HEK293T (cell line): ENCODE measurements around the gene MEGF8.

ENCODE experiments used
- CTCF ChIA-PET: fragments of 350-600 bp; formaldehyde crosslinking; extraction: SDS; loops from one replicate; lab custom pipeline; 2021; ENCODE audit warnings: antibody characterized with exemption, inconsistent platforms; lab: Yijun Ruan, JAX
- POLR2A ChIA-PET: fragments of 350-600 bp; formaldehyde crosslinking; extraction: SDS; loops from one replicate; lab custom pipeline; 2020; ENCODE audit warnings: antibody characterized with exemption, inconsistent platforms; lab: Yijun Ruan, JAX
- DNase-seq: peaks from one replicate; pipeline ENCODE4 v3.0.0; 2012; ENCODE audit warnings: mixed read lengths; ENCODE audit errors: extremely low spot score
- ARNT ChIP-seq: fragments of 450-650 bp; IDR thresholded peaks from 2 replicates; pipeline ENCODE4 v1.6.1; 2017; ENCODE audit warnings: mild to moderate bottlenecking
- BHLHE40 ChIP-seq: fragments of 450-650 bp; IDR thresholded peaks from 2 replicates; pipeline ENCODE4 v1.6.1; 2016; ENCODE audit warnings: mild to moderate bottlenecking, moderate library complexity, borderline replicate concordance
- CTBP1 ChIP-seq: fragments of 450-650 bp; IDR thresholded peaks from 2 replicates; pipeline ENCODE4 v1.6.1; 2016; ENCODE audit warnings: borderline replicate concordance
- ELF4 ChIP-seq: fragments of 450-650 bp; IDR thresholded peaks from 2 replicates; pipeline ENCODE4 v1.6.1; 2017; ENCODE audit warnings: antibody characterized with exemption
- FOXA1 ChIP-seq: fragments of 450-650 bp; IDR thresholded peaks from 2 replicates; pipeline ENCODE4 v1.6.1; 2016; ENCODE audit warnings: mild to moderate bottlenecking
- FOXK2 ChIP-seq: fragments of 450-650 bp; IDR thresholded peaks from 2 replicates; pipeline ENCODE4 v1.6.1; 2016; ENCODE audit warnings: mild to moderate bottlenecking
- FOXM1 ChIP-seq: fragments of 450-650 bp; IDR thresholded peaks from 2 replicates; pipeline ENCODE4 v1.6.1; 2017; ENCODE audit warnings: mild to moderate bottlenecking, borderline replicate concordance
- HDGF ChIP-seq: fragments of 450-650 bp; IDR thresholded peaks from 2 replicates; pipeline ENCODE4 v1.6.1; 2017; ENCODE audit warnings: antibody characterized with exemption, borderline replicate concordance
- L3MBTL2 ChIP-seq: fragments of 450-650 bp; conservative IDR thresholded peaks from 2 replicates; pipeline ENCODE4 v1.6.1; 2016; ENCODE audit warnings: mild to moderate bottlenecking
- LEF1 ChIP-seq: fragments of 450-650 bp; IDR thresholded peaks from 2 replicates; pipeline ENCODE4 v1.6.1; 2017; ENCODE audit warnings: mild to moderate bottlenecking, borderline replicate concordance
- NFRKB ChIP-seq: fragments of 450-650 bp; IDR thresholded peaks from 2 replicates; pipeline ENCODE4 v1.6.1; 2016; ENCODE audit warnings: mild to moderate bottlenecking, moderate library complexity
- PKNOX1 ChIP-seq: fragments of 450-650 bp; IDR thresholded peaks from 2 replicates; pipeline ENCODE4 v1.6.1; 2016
- SP1 ChIP-seq: fragments of 450-650 bp; IDR thresholded peaks from 2 replicates; pipeline ENCODE4 v1.6.1; 2017
- SUZ12 ChIP-seq: fragments of 450-650 bp; IDR thresholded peaks from 2 replicates; pipeline ENCODE4 v1.6.1; 2016; ENCODE audit warnings: mild to moderate bottlenecking
- TARDBP ChIP-seq: fragments of 450-650 bp; IDR thresholded peaks from 2 replicates; pipeline ENCODE4 v1.6.1; 2016
- ZNF384 ChIP-seq: fragments of 450-650 bp; IDR thresholded peaks from 2 replicates; pipeline ENCODE4 v1.6.1; 2016

The MEGF8 gene

DNA sequence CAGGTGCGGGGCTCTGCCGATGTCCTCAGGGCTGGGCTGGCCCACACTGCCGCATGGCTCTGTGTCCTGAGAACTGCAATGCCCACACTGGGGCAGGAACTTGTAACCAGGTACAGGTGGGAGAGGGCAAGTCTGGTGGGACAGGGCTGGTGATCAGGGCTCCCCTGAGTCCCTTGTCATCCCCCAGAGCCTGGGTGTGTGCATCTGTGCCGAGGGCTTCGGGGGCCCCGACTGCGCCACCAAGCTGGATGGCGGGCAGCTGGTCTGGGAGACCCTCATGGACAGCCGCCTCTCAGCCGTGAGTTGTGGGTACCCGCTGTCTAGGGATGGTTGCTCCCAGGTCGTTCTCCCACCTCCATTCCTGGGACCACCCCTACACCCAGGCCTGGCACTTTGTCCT lies 30.5 kb downstream of the MEGF8 start:
- CTCF ChIA-PET = no interaction called here
- POLR2A ChIA-PET = interaction anchor here (1.9 kb wide), 1 partner anchor 40 kb away, joined by 8 read pairs; no protein-coding TSS in a partner anchor
- no peak for DNase-seq
- TF ChIP-seq SUZ12 (no peak), CTBP1 (no peak), ZNF384 (no peak), LEF1 (no peak), ARNT (no peak), NFRKB (no peak), PKNOX1 (no peak), FOXM1 (no peak), L3MBTL2 (no peak), FOXA1 (no peak), HDGF (no peak), BHLHE40 (no peak), ELF4 (no peak), FOXK2 (no peak), SP1 (no peak), TARDBP (no peak)

DNA sequence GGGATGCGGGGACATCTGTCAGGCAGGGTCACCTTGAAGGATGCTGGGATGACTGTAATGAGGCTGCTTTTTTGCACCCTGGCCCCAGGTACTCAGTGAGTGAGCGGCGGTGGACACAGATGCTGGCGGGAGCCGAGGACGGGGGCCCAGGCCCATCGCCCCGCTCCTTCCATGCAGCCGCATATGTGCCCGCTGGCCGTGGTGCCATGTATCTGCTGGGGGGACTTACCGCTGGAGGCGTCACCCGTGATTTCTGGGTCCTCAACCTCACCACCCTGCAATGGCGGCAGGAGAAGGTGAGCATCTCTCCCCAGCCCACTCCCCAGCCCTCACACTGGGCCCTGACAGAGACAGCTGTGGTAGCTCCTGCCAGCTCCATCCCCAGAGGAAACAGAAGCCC lies 31.3 kb downstream of the MEGF8 start:
- ChIA-PET CTCF (no interaction called here), POLR2A (no interaction called here)
- TF ChIP-seq ELF4 = no peak
- no peak for TF ChIP-seq L3MBTL2
- TF ChIP-seq FOXA1 = no peak
- TF ChIP-seq BHLHE40 = no peak
- TF ChIP-seq TARDBP = no peak
- no peak for TF ChIP-seq FOXK2
- TF ChIP-seq LEF1 = no peak
- TF ChIP-seq FOXM1 = no peak
- no peak for TF ChIP-seq ZNF384
- DNase-seq = no peak

- CTCF ChIA-PET = no interaction called here
- POLR2A ChIA-PET = interaction anchor here (0.7 kb wide), 1 partner anchor 40 kb away, joined by 3 read pairs; no protein-coding TSS in a partner anchor
- no peak for TF ChIP-seq FOXA1
- no peak for TF ChIP-seq ARNT
- TF ChIP-seq BHLHE40 = no peak
- TF ChIP-seq FOXM1 = no peak
- TF ChIP-seq CTBP1 = no peak
- no peak for TF ChIP-seq ELF4
- no peak for TF ChIP-seq L3MBTL2
- no peak for TF ChIP-seq HDGF
- TF ChIP-seq FOXK2 = no peak
- TF ChIP-seq PKNOX1 = no peak
- TF ChIP-seq SUZ12 = no peak
- TF ChIP-seq LEF1 = no peak
- no peak for TF ChIP-seq NFRKB
- TF ChIP-seq SP1 = no peak
- no peak for TF ChIP-seq ZNF384
- no peak for TF ChIP-seq TARDBP
These were observed 31.9 kb downstream of the MEGF8 start for GRCh38 chr19:42357290-42357689.

GRCh38 chr19:42360787-42361544 lies 35.5 kb downstream of the MEGF8 start:
- POLR2A ChIA-PET = no interaction called here
- CTCF ChIA-PET = no interaction called here

More at GRCh38 chr19:42357290-42357689, 31.9 kb downstream of the MEGF8 start:
- no peak for DNase-seq

GRCh38 chr19:42361545-42361910 lies 36.1 kb downstream of the MEGF8 start:
- ChIA-PET CTCF (no interaction called here), POLR2A (no interaction called here)
- TF ChIP-seq SUZ12 (no peak), L3MBTL2 (no peak), ELF4 (no peak), SP1 (no peak), FOXM1 (no peak), ZNF384 (no peak), TARDBP (no peak), HDGF (no peak), NFRKB (no peak), PKNOX1 (no peak), CTBP1 (no peak), FOXA1 (no peak)
- no peak for DNase-seq

More at GRCh38 chr19:42360787-42361544, 35.5 kb downstream of the MEGF8 start:
- TF ChIP-seq CTBP1 (no peak), BHLHE40 (no peak)
- no peak for DNase-seq

- ChIA-PET POLR2A (no interaction called here), CTCF (no interaction called here)
- TF ChIP-seq BHLHE40 (no peak), FOXK2 (no peak), LEF1 (no peak), ARNT (no peak), PKNOX1 (no peak), HDGF (no peak), L3MBTL2 (no peak), SP1 (no peak), FOXM1 (no peak), SUZ12 (no peak)
- no peak for DNase-seq
These were observed 36.9 kb downstream of the MEGF8 start for GRCh38 chr19:42362342-42362741.
